Measurements from ENCODE around the gene RGS6.

The RGS6 gene

DNA sequence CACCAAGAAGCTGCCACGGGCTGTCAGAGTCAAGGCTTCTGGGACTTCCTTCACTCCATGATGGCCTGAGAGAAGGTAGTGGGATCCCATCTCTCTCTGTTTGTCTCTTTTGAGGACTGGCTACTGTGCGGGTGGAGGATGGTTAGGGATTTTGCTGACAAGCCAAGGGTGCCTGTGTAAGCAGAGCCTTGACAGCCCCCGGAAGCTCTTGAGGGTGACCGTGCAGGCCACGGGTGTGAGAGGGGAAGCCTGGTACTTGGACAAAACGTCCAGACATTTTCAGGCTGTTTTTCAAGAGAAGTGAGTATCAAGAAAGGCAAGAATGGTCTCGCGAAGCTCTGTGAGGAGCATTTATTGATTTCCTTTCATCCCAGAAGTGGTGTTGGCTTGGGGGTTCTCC is 609.3 kb downstream of the RGS6 start:
- DNase-seq = no peak

DNA sequence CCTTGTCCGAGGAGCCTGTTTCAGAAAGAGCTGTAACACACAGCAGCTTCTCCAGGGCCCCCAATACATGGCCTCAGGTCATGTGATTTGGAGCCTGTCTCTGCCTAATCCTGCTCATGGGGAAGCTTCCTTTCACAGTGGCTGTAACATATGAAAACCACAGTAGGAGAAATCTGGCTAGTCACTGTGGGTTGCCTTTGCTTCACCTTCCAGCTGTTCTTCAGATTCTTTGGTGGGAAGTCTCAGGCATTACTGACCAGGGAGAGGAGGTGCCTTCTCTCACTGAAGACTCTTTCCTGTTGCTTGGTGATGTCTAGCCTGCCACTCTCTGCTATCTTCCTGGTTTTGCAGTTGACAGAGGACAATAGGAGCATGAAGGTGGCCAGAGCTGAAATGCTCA is 611.1 kb downstream of the RGS6 start:
- no peak for DNase-seq

DNA sequence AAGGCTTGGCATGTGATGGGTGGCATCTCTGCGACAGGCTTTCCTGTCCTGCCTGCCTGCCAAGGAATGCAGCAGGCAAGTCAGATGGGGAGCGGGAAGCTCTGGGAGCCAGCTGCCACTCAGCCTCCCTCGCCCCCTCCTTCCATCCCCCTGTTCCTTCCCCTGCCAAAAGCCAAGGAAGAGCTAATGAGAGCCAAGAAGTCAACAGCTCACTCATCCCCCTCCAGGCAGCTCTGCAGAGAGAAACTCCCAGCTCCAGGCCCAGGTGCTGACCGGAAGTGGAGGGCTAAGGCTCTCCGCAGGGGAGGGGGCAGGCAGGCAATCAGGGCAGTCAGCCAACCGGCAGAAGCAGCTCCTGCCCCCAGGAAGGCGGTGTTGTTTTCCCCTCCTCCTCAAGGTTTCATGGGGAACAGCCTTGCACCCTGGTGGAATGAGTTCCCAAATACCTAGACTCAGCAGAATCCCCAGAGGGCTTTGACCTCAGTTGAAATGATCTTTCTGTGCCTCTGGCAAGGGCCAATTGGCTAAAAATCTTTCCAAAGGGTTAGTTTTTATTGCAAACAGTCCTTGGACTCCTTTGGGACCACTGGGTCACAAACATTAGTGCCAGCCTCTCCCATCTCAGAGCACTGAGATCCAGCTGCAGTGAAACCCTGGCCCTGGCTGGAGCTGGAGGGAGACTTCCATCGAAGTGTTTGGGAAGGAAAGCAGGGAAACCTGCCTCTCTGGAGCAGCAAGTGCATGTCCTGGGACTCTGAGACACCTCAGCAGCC is 612.6 kb downstream of the RGS6 start:
- DNase-seq = no peak

GRCh38 chr14:72545411-72546311 is 613.4 kb downstream of the RGS6 start:
- DNase-seq = no peak

DNA sequence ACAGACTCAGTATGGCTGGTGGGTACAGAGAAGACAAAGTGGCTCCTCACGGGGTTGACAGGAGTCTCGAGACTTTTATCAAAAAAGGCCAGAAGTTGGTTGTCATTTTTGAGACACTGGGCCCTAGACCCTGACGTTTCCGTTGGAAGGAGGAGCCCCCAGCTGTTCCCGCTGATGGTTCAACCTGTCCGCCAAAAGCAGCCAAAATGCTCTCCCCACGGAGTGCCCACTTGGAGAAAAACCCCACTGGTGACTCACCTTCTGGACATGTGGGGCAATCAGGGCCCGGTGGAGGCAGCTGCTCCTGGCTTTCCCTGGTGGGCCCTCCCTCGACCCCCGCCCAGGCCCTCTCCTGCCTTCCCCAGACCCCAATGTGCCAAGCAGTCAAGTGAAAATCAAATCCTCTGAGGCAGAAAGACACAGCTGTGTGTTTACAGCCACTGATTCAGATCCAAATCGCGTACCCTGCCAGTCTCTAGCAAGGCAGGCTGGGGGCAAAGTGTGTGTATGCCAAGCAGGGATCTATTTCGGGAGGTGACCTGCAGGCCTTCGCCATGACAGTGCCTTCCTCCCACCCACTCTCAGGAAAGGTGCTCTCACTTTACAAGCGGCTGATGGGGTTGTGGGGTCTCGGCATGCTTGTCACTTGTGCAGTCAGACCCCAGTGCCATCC is 614.3 kb downstream of the RGS6 start:
- DNase-seq = no peak

- no peak for DNase-seq
These were observed 615.8 kb downstream of the RGS6 start for GRCh38 chr14:72547999-72548398.

DNA sequence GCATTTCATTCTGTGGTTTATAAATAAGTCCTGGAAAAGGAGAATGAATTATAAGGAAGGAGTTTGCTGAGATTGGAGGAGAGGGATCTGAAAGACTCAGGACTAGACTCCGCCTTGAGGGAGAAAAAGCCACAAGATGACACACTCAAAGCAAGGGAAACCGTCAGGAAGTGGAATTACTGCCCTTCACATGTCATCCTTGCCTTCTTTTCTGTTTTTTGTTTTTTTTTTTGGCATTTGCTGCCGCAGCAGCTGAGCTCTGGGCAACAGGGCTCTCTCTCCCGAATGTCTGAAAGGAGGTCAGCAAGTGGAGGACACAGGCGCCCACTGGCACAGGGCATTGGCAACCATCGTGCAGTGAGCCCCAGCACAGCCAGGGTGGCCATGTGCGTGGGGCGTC is 616.8 kb downstream of the RGS6 start:
- no peak for DNase-seq

- no peak for DNase-seq
These were observed 617.6 kb downstream of the RGS6 start for GRCh38 chr14:72549854-72550253.

DNA sequence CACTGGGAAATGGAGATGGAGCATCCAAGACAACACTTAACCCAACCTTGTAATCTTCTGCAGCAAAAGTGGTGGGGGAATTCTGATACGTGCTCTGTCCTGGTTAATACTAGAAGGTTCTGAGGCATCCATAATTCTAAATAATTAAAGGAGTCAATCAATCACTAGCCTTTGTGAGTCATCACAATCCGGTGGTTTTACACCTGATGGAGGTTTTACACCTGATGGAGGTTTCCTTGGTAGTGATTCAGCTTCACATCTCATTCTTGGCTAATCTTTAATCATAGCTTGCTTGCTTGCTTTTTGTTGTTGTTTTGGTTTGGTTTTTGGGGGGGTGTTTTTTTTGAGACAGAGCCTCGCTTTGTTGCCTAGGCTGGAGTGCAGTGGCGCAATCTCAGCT is 618.3 kb downstream of the RGS6 start:
- DNase-seq = no peak

GRCh38 chr14:72552236-72552635 is 620.0 kb downstream of the RGS6 start:
- no peak for DNase-seq

GRCh38 chr14:72553161-72553560 is 620.9 kb downstream of the RGS6 start:
- DNase-seq = no peak

DNA sequence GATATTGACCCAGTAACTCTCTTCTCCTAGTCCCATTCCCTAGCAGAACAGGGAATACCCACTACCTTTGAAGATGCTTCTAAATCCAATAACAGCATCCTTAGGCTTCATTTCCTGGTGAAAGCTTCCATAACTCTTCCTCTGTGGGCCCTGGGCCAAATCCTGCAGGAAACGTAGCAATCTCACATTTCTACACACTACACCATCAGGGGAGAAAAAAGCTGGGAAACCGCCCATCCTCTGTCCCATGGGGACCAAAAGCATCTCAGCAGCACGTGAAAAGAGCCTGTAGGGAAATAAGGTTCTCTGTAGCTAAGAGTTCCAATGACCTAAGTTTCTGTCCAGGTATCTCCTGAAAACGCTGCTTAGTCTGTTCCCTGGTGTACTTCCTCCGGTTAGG is 621.4 kb downstream of the RGS6 start:
- DNase-seq = no peak

DNA sequence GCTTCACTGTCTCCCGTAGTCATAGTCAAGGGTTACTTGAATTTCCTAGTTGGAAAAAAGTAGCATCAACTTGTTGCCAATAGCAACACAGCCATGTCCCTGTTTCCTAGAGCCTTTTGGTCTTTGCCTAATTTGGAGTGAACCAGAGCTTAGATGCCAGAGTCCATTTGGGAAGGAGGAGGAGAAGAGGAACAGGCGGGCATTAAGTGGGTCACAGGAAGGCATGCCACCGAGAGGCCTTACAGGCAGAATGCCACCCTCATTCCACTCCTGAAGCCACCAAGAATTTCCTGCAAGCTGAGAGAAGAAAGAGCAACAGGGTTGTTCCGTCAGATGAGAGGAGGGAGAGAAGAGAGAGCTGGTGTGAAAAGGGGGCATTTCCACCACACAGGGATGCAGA is 622.2 kb downstream of the RGS6 start:
- no peak for DNase-seq

GRCh38 chr14:72554994-72555608 is 622.9 kb downstream of the RGS6 start:
- DNase-seq = no peak

DNA sequence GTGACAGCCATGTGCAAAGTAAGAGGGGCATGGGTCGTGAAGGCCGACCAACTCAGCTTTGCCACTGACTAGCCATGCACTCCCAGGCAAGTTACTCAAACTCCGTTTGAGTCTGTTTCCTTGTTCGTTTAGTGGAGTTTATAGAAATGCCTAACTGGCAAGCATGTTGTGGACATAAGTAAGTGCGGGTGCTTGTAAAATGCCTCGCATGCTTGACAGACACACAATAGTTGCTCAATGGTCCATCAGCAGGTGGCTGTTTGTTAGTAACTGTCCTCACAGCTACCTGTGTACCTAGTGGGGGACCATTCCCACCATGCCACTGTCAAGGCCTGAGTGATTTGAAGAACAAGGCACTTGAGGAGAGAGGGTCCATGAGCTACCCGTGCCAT is 623.4 kb downstream of the RGS6 start:
- no peak for DNase-seq

DNA sequence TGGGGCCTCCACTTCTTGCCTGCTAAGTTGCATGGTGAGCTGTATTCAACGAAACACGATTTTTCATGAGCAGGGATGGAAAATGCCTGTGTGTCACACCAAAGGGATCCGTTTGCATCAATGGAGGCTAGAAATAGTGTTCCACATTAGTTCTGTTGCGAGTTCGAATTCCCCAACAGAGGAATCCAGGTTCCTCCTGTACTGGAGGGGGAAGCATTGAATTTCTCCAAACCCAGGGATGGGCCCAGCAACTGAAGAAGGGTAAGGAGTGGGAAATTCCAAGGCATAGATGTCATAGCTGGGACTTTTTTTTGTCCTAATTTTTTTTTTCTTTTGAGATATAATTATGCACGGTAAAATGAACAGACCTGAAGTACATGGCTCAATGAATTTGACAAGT is 625.4 kb downstream of the RGS6 start:
- DNase-seq = no peak

DNA sequence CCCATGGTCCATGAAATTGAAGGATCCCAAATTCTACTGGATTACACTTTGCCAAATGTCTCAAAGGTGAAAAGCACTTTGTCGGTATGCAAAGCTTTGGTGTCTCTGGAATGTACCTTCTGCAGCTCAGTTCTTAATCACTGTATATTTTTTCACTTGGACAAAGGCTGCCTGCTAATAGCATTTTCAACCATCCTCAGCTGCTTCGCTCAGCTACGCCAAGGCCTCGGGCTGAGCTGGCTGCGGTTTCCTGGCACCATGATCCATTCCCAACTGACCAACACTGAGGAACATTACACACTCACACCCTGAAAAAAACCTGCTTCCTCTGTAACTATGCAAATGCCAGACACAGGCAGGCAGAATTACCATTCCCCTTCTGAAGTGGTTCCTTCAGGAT is 626.5 kb downstream of the RGS6 start:
- DNase-seq = no peak

DNA sequence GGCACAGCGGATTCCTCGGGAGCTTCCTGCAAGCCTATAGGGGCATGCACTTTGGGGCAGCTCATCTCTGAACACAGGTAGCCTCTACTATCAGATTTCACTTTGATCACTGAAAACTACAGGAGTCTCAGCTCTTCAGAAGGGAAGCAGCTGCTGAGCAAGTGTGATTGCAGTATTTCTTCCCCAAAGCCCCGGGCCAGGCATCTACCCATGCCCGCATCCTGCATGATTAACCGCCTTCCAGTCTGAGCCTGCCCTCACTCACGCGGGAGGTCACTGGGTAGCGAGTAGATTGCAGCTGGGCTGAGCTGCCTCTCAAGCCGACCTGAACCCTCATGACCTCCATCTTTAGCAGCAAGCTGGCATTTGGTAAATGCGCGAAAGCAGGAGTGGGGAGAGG is 627.0 kb downstream of the RGS6 start:
- DNase-seq = no peak

- no peak for DNase-seq
These were observed 627.5 kb downstream of the RGS6 start for GRCh38 chr14:72559669-72560255.

DNA sequence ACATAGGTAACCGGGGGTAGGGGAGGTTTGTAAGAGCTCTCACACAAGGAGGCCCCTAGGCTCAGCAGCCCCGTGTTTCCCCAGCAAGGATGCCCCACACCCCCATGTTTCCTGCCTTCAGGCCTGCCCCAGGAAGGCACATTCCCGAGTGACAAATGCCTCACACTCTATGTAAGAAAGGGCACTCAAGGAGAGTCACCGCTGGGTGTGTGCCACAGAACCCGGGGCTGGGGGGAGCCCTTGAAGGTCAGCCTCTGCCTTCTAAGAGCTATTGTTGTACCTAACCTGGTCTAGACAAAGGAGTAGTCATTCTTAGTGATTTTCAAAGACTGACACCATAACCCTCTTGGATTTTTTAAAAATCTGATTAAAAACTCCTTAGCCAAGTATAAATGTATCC is 628.1 kb downstream of the RGS6 start:
- DNase-seq = no peak

- no peak for DNase-seq
These were observed 628.8 kb downstream of the RGS6 start for GRCh38 chr14:72560889-72561493.

- DNase-seq = no peak
These were observed 630.1 kb downstream of the RGS6 start for GRCh38 chr14:72562300-72562699.

Measured in DMS79 (cell line).